Liver (tissue), 9 donors: Measurements from ENCODE around the gene HIBADH. TPM values are rescaled to one million over a fixed set of nuclear protein-coding genes. Genes with fewer than 3 reads are reported as not detected.

Experiments used
- DNase-seq: peaks from one replicate; pipeline ENCODE4 v3.0.0-alpha.2; 2017; ENCODE audit warnings: low spot score
- H3K27ac ChIP-seq, 2 donors: one replicate each; pipeline ENCODE4 v1.7.0; 2013; ENCODE audit warnings: inconsistent platforms in 2 of 2, low read length in 2 of 2, control low read depth in 1 of 2, low read depth in 1 of 2, mild to moderate bottlenecking in 1 of 2
- H3K27me3 ChIP-seq, 4 donors: one replicate each; pipeline versions ENCODE4 v1.6.1 to v1.7.0; 2013; ENCODE audit warnings: low read length in 3 of 4, inconsistent platforms in 1 of 4, mild to moderate bottlenecking in 1 of 4, moderate library complexity in 1 of 4; ENCODE audit not compliant: control insufficient read depth in 4 of 4, insufficient read depth in 4 of 4
- H3K36me3 ChIP-seq, 4 donors: one replicate each; pipeline versions ENCODE4 v1.6.1 to v1.7.0; 2013; ENCODE audit warnings: low read length in 3 of 4, mild to moderate bottlenecking in 3 of 4, low read depth in 1 of 4, moderate library complexity in 1 of 4; ENCODE audit not compliant: control insufficient read depth in 4 of 4, insufficient read depth in 3 of 4
- H3K4me1 ChIP-seq, 4 donors: one replicate each; pipeline versions ENCODE4 v1.6.1 to v1.7.0; 2013; ENCODE audit warnings: low read length in 3 of 4, mild to moderate bottlenecking in 3 of 4, moderate library complexity in 1 of 4; ENCODE audit not compliant: control insufficient read depth in 4 of 4, insufficient read depth in 4 of 4
- H3K4me3 ChIP-seq, 3 donors: one replicate each; pipeline versions ENCODE4 v1.6.1 to v1.7.0; 2013; ENCODE audit warnings: low read length in 3 of 3, control low read depth in 1 of 3, low read depth in 1 of 3, mild to moderate bottlenecking in 1 of 3
- H3K9ac ChIP-seq, 2 donors: one replicate each; pipeline ENCODE4 v1.7.0; 2013; ENCODE audit warnings: low read length in 2 of 2, mild to moderate bottlenecking in 2 of 2, moderate library complexity in 2 of 2, control low read depth in 1 of 2, low read depth in 1 of 2
- H3K9me3 ChIP-seq, 4 donors: one replicate each; pipeline versions ENCODE4 v1.6.1 to v1.7.0; 2013; ENCODE audit warnings: low read length in 3 of 4; ENCODE audit not compliant: control insufficient read depth in 4 of 4
- ATF3 ChIP-seq: IDR thresholded peaks from 2 replicates; pipeline ENCODE4 v1.6.1; 2016; ENCODE audit warnings: antibody characterized with exemption
- CTCF ChIP-seq: fragments of 150-350 bp; IDR thresholded peaks from 2 replicates; pipeline ENCODE4 v1.5.1; 2017; ENCODE audit warnings: improper control_type of control experiment, low read depth, low read length; ENCODE audit not compliant: missing input control
- EGR1 ChIP-seq, 2 donors: IDR thresholded peaks; 2 replicates each; pipeline ENCODE4 v1.6.1; 2016 to 2018; ENCODE audit warnings: antibody characterized with exemption in 2 of 2, low read depth in 2 of 2
- FOXA1 ChIP-seq: IDR thresholded peaks from 2 replicates; pipeline ENCODE4 v1.6.1; 2016; ENCODE audit warnings: antibody characterized with exemption
- FOXA2 ChIP-seq: IDR thresholded peaks from 2 replicates; pipeline ENCODE4 v1.6.1; 2016; ENCODE audit warnings: antibody characterized with exemption
- GABPA ChIP-seq, 2 donors: IDR thresholded peaks in 1 of 2; conservative IDR thresholded peaks in 1 of 2; 2 replicates each; pipeline ENCODE4 v1.6.1; 2016; ENCODE audit warnings: antibody characterized with exemption in 2 of 2, mild to moderate bottlenecking in 1 of 2, moderate library complexity in 1 of 2
- HNF4A ChIP-seq, 2 donors: conservative IDR thresholded peaks; 2 replicates each; pipeline ENCODE4 v1.6.1; 2016; ENCODE audit warnings: antibody characterized with exemption in 2 of 2, mild to moderate bottlenecking in 2 of 2
- HNF4G ChIP-seq: IDR thresholded peaks from 2 replicates; pipeline ENCODE4 v1.6.1; 2016; ENCODE audit warnings: antibody characterized with exemption
- JUND ChIP-seq, 2 donors: IDR thresholded peaks; 2 replicates each; pipeline ENCODE4 v1.6.1; 2016; ENCODE audit warnings: antibody characterized with exemption in 2 of 2
- MAX ChIP-seq: IDR thresholded peaks from 2 replicates; pipeline ENCODE4 v1.6.1; 2016; ENCODE audit warnings: antibody characterized with exemption
- RAD21 ChIP-seq, 2 donors: IDR thresholded peaks; 2 replicates each; pipeline ENCODE4 v1.6.1; 2016; ENCODE audit warnings: antibody characterized with exemption in 2 of 2, mild to moderate bottlenecking in 2 of 2
- REST ChIP-seq: IDR thresholded peaks from 2 replicates; pipeline ENCODE4 v1.6.1; 2016; ENCODE audit warnings: antibody characterized with exemption, mild to moderate bottlenecking
- RXRA ChIP-seq, 2 donors: IDR thresholded peaks; 2 replicates each; pipeline ENCODE4 v1.6.1; 2017 to 2018; ENCODE audit warnings: antibody characterized with exemption in 2 of 2, mild to moderate bottlenecking in 1 of 2
- SP1 ChIP-seq: IDR thresholded peaks from 2 replicates; pipeline ENCODE4 v1.6.1; 2018; ENCODE audit warnings: antibody characterized with exemption, mild to moderate bottlenecking
- TAF1 ChIP-seq: conservative IDR thresholded peaks from 2 replicates; pipeline ENCODE4 v1.6.1; 2016; ENCODE audit warnings: antibody characterized with exemption, mild to moderate bottlenecking
- YY1 ChIP-seq: IDR thresholded peaks from 2 replicates; pipeline ENCODE4 v1.6.1; 2016; ENCODE audit warnings: antibody characterized with exemption, mild to moderate bottlenecking
- ZBTB33 ChIP-seq: IDR thresholded peaks from 2 replicates; pipeline ENCODE4 v1.6.1; 2016; ENCODE audit warnings: antibody characterized with exemption
- WGBS: extraction: QIAGEN DNeasy Blood & Tissue Kit; methylation state at CpG from one replicate; pipeline ENCODE4 v1.1.7; 2013; 5-methylcytosine and 5-hydroxymethylcytosine counted together
- polyA plus RNA-seq, 2 donors: library from polyadenylated mRNA; stranded (reverse) in 1 of 2; unstranded in 1 of 2; fragments of 200-250 nt in 1 of 2; fragments of >200 nt in 1 of 2; fragmentation: Nextera tagmentation in 1 of 2; extraction: Ambion mirVana in 1 of 2; gene quantifications; one replicate each; pipeline versions ENCODE4 v1.2.1 to v1.2.3, GENCODE V29; 2013 to 2015
- total RNA-seq, 2 donors: library from RNA; depleted of rRNA; stranded (reverse); fragments of >200 nt; gene quantifications; one replicate each; pipeline ENCODE4 v1.2.3, GENCODE V29; 2014
- donor health status: healthy.
- donor health status: healthy.
- donor health status: healthy.
- donor health status: healthy.
- donor health status: healthy.

The HIBADH gene
- total and polyA plus RNA-seq, 4 donors, result 27.7 to 78.9 (median 58.2) TPM

- H3K27me3 ChIP-seq, result no peaks in the 10 kb centered on the region
- DNase-seq, result no peak
- H3K9me3 ChIP-seq, result no peaks in the 10 kb centered on the region
- H3K4me3 ChIP-seq, result no peak overlapping the region
- H3K36me3 ChIP-seq, result no peaks in the 10 kb centered on the region
- no peaks in the 10 kb centered on the region for H3K4me1 ChIP-seq
- no peak overlapping the region for H3K9ac ChIP-seq
- H3K27ac ChIP-seq, result no peak overlapping the region
- TF ChIP-seq RXRA (IDR thresholded peaks at IDR 0.05) (no peak), SP1 (no peak), MAX (no peak), YY1 (no peak), HNF4G (no peak), FOXA2 (no peak), FOXA1 (no peak)
Observed at GRCh38 chr7:27560706-27561235, 101.9 kb downstream of the HIBADH start.

GRCh38 chr7:27555670-27556069 is 107.0 kb downstream of the HIBADH start:
- Histone ChIP-seq H3K27ac (no peak overlapping the region), H3K36me3 (peaks cover 0 to 2% (median 0%) of the 10 kb centered on the region in 4 donors), H3K9ac (no peak overlapping the region), H3K4me1 (no peaks in the 10 kb centered on the region), H3K9me3 (no peaks in the 10 kb centered on the region), H3K27me3 (no peaks in the 10 kb centered on the region), H3K4me3 (no peak overlapping the region)
- TF ChIP-seq EGR1 (IDR thresholded peaks at IDR 0.05; ENCODE audit: low read depth in 2 of 2) (no peak), MAX (no peak), RAD21 (IDR thresholded peaks at IDR 0.05) (no peak), HNF4G (no peak), CTCF (no peak), ATF3 (no peak), YY1 (no peak), JUND (IDR thresholded peaks at IDR 0.05) (no peak), FOXA2 (no peak), TAF1 (no peak), ZBTB33 (no peak), GABPA (IDR thresholded peaks at IDR 0.05 in 1 of 2, conservative IDR thresholded peaks at IDR 0.05 in 1 of 2) (no peak)
- no peak for DNase-seq
- WGBS, result 95% methylated on average over 2 of the region's 2 CpGs

- WGBS, result 94% methylated on average over 1 of the region's 1 CpG
- TF ChIP-seq MAX (no peak), FOXA1 (no peak), HNF4A (conservative IDR thresholded peaks at IDR 0.05) (no peak), GABPA (IDR thresholded peaks at IDR 0.05 in 1 of 2, conservative IDR thresholded peaks at IDR 0.05 in 1 of 2) (no peak), REST (no peak), ATF3 (no peak), ZBTB33 (no peak)
Observed at GRCh38 chr7:27554826-27555225, 107.9 kb downstream of the HIBADH start.

More at GRCh38 chr7:27554826-27555225, 107.9 kb downstream of the HIBADH start:
- H3K27ac ChIP-seq, result no peak overlapping the region
- no peak for DNase-seq
- H3K9me3 ChIP-seq, result no peaks in the 10 kb centered on the region
- H3K4me1 ChIP-seq, result no peaks in the 10 kb centered on the region
- no peaks in the 10 kb centered on the region for H3K27me3 ChIP-seq
- H3K4me3 ChIP-seq, result no peak overlapping the region
- peaks cover 0 to 2% (median 0%) of the 10 kb centered on the region in 4 donors for H3K36me3 ChIP-seq
- H3K9ac ChIP-seq, result no peak overlapping the region
